HFFc6 (cell line): ENCODE results near the gene FMN1. TPM values are rescaled to one million over a fixed set of nuclear protein-coding genes. Genes with fewer than 3 reads are reported as not detected.

Source experiments
- DNase-seq: peaks from one replicate; pipeline ENCODE4 v3.0.0-alpha.2; 2018
- H3K27ac Mint-ChIP-seq: 2 replicates; pipeline ENCODE4 v1.8.0; 2020; ENCODE audit warnings: mild to moderate bottlenecking, mixed read lengths
- H3K27me3 Mint-ChIP-seq: 2 replicates; pipeline ENCODE4 v1.8.0; 2021; ENCODE audit warnings: mild to moderate bottlenecking, moderate library complexity, mixed read lengths; ENCODE audit not compliant: insufficient read depth
- H3K36me3 Mint-ChIP-seq: 2 replicates; pipeline ENCODE4 v1.8.0; 2021; ENCODE audit warnings: low read depth, mixed read lengths
- H3K4me1 Mint-ChIP-seq: 2 replicates; pipeline ENCODE4 v1.8.0; 2020; ENCODE audit warnings: low read depth, mixed read lengths
- H3K4me3 Mint-ChIP-seq: 2 replicates; pipeline ENCODE4 v1.8.0; 2020; ENCODE audit warnings: mild to moderate bottlenecking, moderate library complexity, mixed read lengths
- H3K9me3 Mint-ChIP-seq: 2 replicates; pipeline ENCODE4 v1.8.0; 2020; ENCODE audit warnings: mild to moderate bottlenecking, mixed read lengths
- CTCF ChIP-seq: fragments of 200-600 bp; sonication (generic); IDR thresholded peaks from 2 replicates; pipeline ENCODE4 v1.5.0; 2021; ENCODE audit warnings: antibody characterized with exemption, mild to moderate bottlenecking
- total RNA-seq, 6 experiments: library from RNA; stranded (reverse); fragmentation: NEBNext Ultra II Directional; extraction: Animal tissue kit (Norgen Biotek cat#: 25700); gene quantifications; 2 replicates in 1 of 6; 3 replicates in 5 of 6; pipeline ENCODE4 v1.2.3, GENCODE V29; 2021

Gene FMN1
- total RNA-seq, 6 experiments from 2014 or later: 8.3 to 14.0 (median 12.6) TPM

- no peak for DNase-seq
- Mint-ChIP-seq H3K9me3 (no peaks in the 10 kb centered on the region), H3K27me3 (peaks cover 11% of the 10 kb centered on the region), H3K27ac (no peak overlapping the region), H3K4me1 (peaks cover 20% of the 10 kb centered on the region), H3K4me3 (no peak overlapping the region), H3K36me3 (no peaks in the 10 kb centered on the region)
- TF ChIP-seq CTCF: no peak
Observed at GRCh38 chr15:33204087-33204486, 9.6 kb upstream of the FMN1 start.

- H3K4me3 Mint-ChIP-seq: peak overlapping the region; percentile 77
Observed at GRCh38 chr15:33201491-33202231, 7.1 kb upstream of the FMN1 start.

GRCh38 chr15:33200903-33201302 is 6.4 kb upstream of the FMN1 start:
- DNase-seq: no peak
- Mint-ChIP-seq H3K27ac (no peak overlapping the region), H3K27me3 (peaks cover 18% of the 10 kb centered on the region), H3K4me3 (peak overlapping the region; percentile 77; the same call in 1 of the 2 replicates), H3K36me3 (no peaks in the 10 kb centered on the region), H3K9me3 (no peaks in the 10 kb centered on the region), H3K4me1 (peaks cover 20% of the 10 kb centered on the region)
- TF ChIP-seq CTCF: no peak

More at GRCh38 chr15:33201491-33202231, 7.1 kb upstream of the FMN1 start:
- peak; percentile 50 for TF ChIP-seq CTCF
- H3K9me3 Mint-ChIP-seq: no peaks in the 10 kb centered on the region
- H3K27ac Mint-ChIP-seq: peak overlapping the region; percentile 32
- peak; percentile 77 for DNase-seq
- H3K4me1 Mint-ChIP-seq: peaks cover 20% of the 10 kb centered on the region
- H3K36me3 Mint-ChIP-seq: no peaks in the 10 kb centered on the region
- H3K27me3 Mint-ChIP-seq: peaks cover 18% of the 10 kb centered on the region

GRCh38 chr15:33200444-33200843 is 5.9 kb upstream of the FMN1 start:
- no peak overlapping the region for H3K27ac Mint-ChIP-seq
- H3K4me1 Mint-ChIP-seq: peaks cover 21% of the 10 kb centered on the region
- H3K4me3 Mint-ChIP-seq: no peak overlapping the region
- H3K27me3 Mint-ChIP-seq: peaks cover 18% of the 10 kb centered on the region
- no peak for DNase-seq
- no peaks in the 10 kb centered on the region for H3K36me3 Mint-ChIP-seq
- TF ChIP-seq CTCF: no peak
- no peaks in the 10 kb centered on the region for H3K9me3 Mint-ChIP-seq

- H3K4me1 Mint-ChIP-seq: peaks cover 34% of the 10 kb centered on the region
Observed at GRCh38 chr15:33198541-33198940, 4.0 kb upstream of the FMN1 start.

More at GRCh38 chr15:33198541-33198940, 4.0 kb upstream of the FMN1 start:
- H3K27ac Mint-ChIP-seq: no peak overlapping the region
- no peak overlapping the region for H3K4me3 Mint-ChIP-seq
- no peaks in the 10 kb centered on the region for H3K36me3 Mint-ChIP-seq
- H3K9me3 Mint-ChIP-seq: no peaks in the 10 kb centered on the region
- H3K27me3 Mint-ChIP-seq: peaks cover 18% of the 10 kb centered on the region
- no peak for TF ChIP-seq CTCF
- no peak for DNase-seq
